GM18526 (cell line): Measurements from ENCODE around the gene MYO1B.

Experiments used
- POLR2A ChIP-seq: IDR thresholded peaks from 3 replicates; pipeline ENCODE4 v1.6.1; 2011; ENCODE audit not compliant: insufficient read length; ENCODE audit errors: extremely low read depth

MYO1B gene

DNA sequence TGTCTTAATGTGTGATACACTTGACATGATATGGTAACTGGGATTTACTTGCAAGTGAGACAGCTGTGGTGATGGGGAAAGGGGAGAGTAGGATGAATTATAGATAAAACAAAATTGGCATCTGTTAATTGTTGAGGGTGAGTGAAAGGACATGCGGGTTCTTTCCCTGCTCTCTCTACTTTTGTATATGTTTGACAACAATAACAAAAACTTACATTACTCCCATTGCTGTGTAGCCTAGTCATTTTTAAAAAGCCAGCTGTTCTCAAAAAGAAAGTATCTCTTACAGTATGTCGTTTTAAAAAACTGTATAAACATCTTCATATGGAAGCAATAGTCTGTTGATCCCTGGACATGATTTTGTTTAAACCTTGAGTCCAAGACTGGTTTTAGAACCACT is 117.6 kb downstream of the MYO1B start:
- no peak for TF ChIP-seq POLR2A

DNA sequence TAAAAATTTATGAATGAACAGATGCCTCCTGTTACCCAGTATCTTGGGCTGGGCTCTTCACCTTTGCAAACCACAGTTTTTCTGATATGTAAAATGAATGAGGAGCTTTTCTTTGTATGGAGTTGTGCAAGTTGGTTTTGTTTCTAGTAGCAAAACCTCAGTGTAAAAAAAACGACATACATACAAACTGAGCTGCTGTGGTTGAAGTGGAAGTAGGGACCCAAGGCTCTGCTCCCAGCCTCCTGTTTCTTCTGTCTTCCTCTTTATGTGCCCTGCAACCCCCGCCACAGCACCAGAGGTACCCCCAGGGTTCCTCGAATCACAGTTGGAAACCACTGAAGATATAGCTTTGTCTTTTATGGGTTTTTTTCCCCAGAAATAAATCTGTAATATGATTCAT is 118.1 kb downstream of the MYO1B start:
- no peak for TF ChIP-seq POLR2A

DNA sequence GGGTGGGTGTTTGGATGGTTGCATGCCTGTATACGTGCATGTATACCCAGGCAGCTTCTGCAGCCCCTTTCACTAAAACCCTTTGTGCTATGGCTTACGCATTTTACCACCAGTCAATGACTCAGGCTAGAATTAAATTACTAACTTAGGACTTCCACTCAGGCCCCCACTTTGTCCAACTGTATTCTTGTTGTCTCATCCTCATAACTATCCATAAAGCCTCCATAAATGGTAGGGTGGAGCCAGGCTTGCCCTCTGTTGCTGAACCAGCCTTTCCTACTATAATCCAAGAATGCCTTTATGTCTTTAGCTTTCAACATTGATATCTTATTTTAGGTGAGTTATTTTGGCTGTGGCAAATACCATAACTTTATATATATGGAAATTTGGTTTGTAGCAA is 119.9 kb downstream of the MYO1B start:
- no peak for TF ChIP-seq POLR2A

DNA sequence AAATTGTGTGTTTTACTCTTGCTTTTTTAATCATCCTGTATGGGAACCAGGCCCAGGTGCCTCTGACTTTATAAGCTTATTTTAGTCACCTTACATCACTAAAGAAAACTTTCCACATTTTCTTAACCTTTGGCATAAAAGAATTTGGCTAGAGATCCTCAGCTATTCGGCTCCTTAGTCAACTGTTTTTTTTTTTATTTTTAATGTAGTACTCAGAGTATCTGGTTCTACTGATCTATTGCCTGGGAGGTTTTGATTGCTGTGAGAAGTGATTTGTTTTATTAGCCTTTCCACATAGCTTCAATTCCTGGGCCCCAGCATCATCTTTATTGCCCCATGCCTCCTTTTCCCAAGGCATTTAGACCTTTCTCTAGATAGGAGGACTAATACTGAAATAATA is 121.0 kb downstream of the MYO1B start:
- TF ChIP-seq POLR2A = no peak

DNA sequence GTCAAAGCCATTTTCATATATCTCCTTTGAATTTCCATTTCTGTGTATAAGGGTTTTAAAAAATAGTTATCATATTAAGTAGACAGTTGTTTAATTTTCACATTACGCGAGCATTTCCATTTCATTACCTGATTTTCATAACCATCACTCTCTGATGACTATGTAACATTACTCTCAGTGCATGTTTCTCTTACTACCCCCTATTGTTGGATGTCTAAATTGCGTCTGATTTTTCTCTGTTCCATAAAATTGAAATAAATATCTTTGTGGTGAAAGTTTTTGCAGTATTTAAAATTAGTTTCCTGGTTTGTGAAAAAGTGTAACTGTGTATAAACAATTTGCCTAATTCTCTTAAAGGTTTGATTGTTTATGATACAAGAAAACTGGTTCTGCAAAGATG is 123.8 kb downstream of the MYO1B start:
- no peak for TF ChIP-seq POLR2A

DNA sequence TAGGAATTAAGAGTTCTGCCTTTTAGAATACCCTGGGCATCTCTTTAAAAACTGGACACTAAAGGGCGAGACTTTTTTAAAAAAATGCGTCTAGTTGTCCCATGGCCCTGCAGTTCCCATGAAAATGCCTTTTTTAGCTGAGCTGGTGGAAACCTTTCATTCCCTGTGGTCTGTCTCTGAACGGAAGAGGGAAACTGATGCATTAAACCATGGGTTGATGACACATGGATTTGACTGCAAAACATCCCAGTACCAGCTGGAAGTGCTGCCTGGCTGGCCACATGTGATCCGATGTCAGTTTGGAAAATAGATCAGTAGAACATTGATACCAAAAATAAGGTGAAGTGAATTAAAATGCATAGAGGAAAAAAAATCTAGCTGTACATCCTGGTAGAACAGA is 129.2 kb downstream of the MYO1B start:
- no peak for TF ChIP-seq POLR2A

DNA sequence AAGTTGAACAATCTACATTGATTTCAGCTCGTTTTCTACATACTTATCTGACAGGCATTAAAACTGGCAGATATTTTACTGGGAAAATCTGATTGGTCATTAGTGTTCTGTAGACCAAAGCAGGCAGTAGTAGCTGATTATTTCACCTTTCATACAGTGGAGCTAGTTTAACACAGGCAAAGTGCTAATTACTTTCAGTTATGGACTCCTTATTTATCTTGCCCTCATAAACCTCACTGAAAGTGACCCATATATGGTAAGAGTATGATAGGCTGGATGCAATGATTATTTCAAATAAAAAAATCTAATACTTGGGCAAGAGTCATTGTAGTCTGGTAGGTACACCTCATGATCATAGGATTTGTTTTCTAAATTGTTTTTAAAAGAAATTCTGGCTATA is 129.7 kb downstream of the MYO1B start:
- no peak for TF ChIP-seq POLR2A

DNA sequence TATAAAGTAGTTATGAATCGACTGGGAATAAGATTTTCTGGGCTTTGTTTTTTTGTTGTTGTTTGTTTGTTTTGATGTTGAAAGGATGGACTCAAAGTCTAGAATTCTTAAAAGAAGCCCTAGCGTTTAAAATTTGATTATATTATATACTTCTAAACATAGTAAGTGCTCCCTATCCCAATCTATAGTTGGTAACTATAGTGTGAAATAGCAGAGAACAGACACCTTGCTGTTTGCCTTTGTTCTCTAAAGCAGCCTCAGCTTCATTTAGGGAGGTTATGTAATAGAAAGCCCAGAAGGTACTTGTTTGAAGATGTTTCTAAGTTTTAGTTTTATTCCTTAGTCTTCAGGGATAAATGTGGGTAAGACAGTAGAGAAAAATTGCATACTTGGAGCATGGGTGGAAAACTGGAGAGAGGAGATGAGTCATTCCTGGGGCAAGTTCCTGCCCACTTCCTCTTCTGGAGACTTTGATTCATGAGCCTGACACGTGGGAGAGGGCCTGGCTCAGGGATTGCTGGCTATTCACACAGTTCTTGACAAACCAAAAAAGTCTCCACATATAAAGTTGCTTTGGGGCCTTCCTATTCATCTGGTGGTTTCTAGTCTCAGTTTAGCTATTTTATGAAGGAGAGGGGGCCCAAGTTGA is 131.9 kb downstream of the MYO1B start:
- TF ChIP-seq POLR2A = no peak

DNA sequence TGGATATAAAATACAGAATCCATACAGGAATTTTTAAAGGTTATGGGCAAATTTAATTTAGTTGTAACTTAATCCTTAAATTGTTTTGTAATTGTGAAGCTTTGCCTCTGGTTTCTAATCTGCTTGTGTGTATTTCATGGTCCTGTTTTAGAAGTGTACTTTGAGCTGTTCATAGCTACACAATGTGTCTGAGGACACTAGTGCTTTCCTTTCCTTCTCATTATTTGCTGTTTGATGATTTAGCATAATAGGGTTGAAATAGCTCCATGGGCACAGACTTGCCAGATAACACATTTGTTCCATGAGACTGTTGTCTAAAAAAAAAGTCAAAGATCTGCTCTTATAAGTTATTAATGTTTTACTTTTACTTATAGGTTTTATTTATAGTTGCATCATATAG is 134.2 kb downstream of the MYO1B start:
- TF ChIP-seq POLR2A = no peak

DNA sequence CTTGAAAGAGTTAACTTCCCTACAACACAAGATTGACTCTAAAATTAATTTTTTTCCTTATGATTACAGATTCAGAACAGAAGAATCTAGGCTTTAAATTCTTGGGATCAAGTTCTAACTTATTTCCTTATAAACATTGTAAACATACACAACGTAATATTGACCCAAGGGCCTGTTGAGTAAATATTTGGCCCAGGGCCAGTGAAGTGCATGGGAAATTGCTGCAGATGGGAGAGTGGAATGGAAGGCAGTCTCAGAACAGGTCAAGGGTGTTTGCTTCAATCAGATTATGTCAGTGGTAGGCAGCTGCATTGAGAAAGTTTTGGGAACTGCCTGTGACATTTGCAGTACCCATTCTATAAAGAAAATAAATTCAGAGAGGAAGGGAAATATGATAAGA is 137.6 kb downstream of the MYO1B start:
- TF ChIP-seq POLR2A = no peak

DNA sequence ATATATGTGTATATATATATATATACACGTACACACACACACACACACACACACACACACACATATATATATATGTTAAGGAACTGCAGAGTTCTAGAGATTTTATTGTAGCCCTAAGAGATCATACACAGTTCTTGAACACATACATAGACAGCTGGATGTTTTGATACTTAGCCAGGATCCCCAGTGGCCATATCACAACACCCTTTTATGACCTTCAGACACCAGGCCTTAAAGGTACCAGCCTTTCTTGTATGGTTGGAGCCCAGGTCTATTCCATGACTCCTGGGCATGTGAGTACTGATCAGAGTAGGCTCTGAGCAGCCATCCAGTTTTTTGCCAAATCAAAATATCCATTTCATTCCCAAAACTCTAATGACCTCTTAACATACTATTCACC is 138.3 kb downstream of the MYO1B start:
- TF ChIP-seq POLR2A = no peak

DNA sequence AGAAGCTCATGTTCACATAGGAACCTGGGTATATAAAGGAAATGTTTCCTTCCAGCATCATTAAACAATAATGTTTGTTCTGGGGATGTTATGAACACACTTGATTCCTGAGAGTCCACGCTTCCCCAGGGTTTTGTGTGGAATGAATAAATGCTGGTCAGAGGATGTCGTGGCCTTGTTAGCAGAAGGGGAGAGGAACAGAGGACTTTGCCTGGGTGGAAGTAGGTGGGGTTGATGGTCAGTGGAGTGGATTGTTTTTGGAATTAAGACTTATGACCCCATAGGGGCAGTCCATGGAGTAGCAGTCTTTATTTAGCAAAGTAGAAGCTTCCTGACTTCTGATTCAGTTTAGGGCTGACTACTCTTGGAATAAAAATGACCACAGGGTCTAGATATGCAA is 139.6 kb downstream of the MYO1B start:
- TF ChIP-seq POLR2A = no peak

DNA sequence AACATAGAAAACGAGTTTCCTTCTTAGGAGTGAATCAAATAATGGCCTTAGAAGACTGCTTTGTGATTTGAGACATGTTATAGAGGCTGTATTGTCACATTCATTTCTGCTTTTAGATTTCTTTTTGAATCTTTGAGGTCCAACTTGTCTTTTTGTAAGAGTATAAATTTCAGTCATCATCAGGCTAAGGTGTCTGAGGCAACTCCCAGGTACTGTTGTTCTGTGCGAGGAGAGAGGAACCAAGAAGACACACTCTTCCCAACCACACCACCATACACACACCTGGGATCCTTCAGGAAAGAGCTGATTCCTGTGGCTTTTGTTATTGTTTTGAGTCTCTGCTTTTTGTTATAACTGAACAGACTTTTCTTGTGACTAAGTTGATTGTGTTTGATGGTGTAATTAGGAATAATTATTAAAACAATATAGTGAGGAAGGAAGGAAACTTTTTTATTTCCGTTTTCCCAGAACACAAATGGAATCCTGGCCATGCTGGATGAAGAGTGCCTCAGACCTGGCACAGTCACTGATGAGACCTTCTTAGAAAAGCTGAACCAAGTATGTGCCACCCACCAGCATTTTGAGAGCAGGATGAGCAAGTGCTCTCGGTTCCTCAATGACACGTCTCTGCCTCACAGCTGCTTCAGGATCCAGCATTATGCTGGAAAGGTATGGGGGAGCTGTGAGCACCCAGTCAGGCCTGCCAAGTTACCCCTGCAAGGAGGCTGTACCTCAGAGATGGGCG is 140.4 kb downstream of the MYO1B start:
- TF ChIP-seq POLR2A = no peak

DNA sequence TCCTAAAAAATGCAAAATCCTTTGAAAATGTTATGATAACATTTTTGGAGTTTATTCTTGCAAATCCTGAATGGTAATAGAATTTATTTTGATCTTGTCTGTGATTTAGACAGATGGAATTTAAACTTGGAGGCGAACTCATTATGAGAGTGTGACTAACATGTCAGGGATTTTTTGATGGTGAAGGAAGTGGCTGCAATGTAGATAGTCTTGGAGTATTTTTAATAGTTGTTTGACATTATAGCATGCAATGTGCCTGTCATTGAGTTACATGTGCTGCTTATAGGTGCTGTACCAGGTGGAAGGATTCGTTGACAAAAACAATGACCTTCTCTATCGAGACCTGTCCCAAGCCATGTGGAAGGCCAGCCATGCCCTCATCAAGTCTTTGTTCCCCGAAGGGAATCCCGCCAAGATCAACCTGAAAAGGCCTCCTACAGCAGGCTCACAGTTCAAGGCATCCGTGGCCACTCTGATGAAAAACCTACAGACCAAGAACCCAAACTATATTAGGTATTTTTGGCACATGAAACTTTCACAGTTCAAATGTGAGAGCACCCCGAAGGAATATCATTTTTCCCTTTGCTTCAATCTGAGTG is 141.8 kb downstream of the MYO1B start:
- no peak for TF ChIP-seq POLR2A

DNA sequence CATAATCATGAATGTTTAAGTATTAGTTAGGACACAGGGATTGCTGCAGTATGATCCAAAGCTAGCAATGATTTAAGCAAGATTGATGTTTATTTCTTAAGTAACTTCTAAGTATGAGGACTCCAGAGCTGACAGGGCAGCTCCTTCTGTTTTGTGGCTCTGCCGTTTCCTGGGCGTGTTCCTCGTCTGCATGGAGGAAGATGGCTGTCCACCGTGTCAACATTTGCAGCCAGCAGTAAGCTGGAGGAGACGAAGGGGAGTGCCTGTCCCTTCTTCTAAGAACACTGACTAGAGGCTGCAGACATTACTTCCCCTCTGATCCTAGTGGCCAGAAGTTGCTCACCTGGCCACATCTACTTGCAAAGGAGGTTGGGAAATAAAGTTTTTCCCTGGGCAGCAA is 144.1 kb downstream of the MYO1B start:
- no peak for TF ChIP-seq POLR2A

DNA sequence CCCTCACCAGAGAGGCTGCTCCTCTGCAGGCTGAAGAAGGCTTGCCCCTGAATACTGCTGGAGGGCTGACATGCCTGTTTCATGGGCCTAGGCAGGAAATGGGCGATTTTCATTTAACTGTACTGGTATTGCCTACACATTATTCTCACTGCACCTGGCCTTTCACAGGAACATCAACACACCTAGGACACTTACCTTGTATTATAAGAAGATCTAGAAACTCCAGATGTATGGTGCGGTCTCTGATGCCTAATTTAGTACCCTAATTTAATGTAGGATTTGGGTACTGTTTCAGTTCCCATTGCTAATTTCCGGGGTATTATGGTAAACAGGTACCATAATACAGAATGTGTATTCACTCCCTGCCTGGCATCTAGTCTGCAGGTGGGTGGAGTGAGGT is 146.0 kb downstream of the MYO1B start:
- no peak for TF ChIP-seq POLR2A

DNA sequence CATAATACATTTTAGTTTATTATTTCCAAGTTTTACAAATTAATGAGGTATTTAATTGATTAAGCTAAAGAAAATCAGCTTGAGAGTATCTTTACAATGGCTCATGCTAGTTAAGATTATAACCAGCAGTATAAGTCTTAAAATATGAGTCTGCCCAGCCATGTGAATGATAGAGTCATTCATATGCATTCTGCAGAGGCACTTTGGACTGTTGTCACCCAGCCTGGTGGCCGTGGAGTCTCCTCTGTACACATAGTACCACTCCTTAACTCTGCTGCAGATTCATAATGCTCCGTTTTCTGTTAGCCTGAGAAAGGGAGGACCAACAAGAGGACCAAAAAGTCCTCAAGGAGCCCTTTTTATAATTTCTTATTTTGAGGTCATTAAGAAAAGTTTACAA is 148.8 kb downstream of the MYO1B start:
- TF ChIP-seq POLR2A = no peak

DNA sequence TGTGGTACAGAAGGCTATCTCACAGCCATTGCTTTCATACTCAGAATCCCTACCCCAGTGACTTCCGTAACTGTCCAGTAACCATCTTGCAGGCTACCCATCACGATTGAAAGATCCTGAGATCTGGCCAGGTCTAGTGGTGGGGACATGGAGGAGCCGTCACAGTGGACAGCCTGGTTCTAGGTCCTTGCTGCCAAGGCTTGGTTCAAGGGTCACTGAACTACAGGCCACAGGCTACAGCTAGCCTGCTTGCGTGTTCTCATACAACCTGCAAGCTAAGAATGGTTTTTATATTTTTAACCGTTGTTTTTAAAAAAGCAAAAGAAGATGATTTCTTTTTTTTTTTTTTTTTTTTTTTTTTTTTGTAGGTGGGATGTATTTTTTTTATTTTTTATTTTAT is 151.6 kb downstream of the MYO1B start:
- no peak for TF ChIP-seq POLR2A
